ENCODE results near the gene ERICH6.

The ERICH6 gene

DNA sequence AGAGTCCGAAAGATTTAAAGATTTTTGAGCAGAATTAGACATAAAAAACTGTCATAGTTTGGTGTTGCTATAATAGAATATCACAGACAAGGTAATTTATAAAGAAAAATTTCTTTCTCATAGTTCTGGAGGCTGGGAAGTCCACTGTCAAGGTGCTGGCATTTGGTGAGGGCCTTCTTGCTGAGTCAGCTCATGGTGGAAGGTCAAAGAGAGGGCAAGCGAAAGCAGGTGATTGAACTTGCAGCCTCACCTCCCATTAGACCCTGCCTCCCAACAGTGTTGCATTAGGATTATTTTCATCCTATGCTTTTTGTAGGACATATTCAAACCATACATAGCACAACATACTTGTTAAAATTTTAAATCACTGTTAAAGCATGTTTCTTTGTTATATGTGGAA, 90.7 kb downstream of the ERICH6 start:
- DNase-seq (ENCODE audit: low spot score) = no peak

GRCh38 chr3:150612494-150612893, 91.2 kb downstream of the ERICH6 start:
- no peak for DNase-seq (ENCODE audit: low spot score)

GRCh38 chr3:150611666-150612065, 92.1 kb downstream of the ERICH6 start:
- no peak for DNase-seq (ENCODE audit: low spot score)

GRCh38 chr3:150610785-150611184, 92.9 kb downstream of the ERICH6 start:
- DNase-seq (ENCODE audit: low spot score) = no peak

DNA sequence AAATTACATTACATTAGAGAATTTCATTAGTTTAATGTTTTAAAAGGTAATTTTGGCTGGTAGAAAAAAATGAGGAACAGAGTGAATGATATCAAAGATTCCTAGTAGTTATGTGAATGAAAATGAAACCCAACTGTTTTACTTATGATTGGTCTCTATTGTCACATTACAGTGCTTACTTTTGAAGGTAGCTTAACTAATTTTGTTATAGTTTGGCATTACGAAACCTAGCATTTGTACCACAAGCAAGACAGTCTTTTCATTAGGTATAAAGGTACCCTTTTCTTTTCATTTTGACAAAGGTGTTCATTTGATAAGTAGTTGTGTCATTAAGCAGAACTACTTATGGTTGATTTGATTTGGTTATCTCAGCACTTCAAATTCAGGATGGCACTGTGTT, 93.7 kb downstream of the ERICH6 start:
- no peak for DNase-seq (ENCODE audit: low spot score)

Data from HuH-7 (cell line).